Endothelial cell (in vitro differentiated cells): Measurements from ENCODE around the gene HSF2BP. TPM values are rescaled to one million over a fixed set of nuclear protein-coding genes. Genes with fewer than 3 reads are reported as not detected.

ENCODE experiments used
- DNase-seq: peaks from one replicate; pipeline ENCODE4 v3.0.0; 2021; ENCODE audit warnings: low spot score
- H3K27ac Mint-ChIP-seq: one replicate; pipeline ENCODE4 v1.8.0; 2021; ENCODE audit warnings: mixed read lengths, inconsistent platforms; ENCODE audit not compliant: unreplicated experiment
- H3K27me3 Mint-ChIP-seq: one replicate; pipeline ENCODE4 v1.8.0; 2021; ENCODE audit warnings: mild to moderate bottlenecking, moderate library complexity, mixed read lengths, inconsistent platforms; ENCODE audit not compliant: unreplicated experiment
- H3K36me3 Mint-ChIP-seq: one replicate; pipeline ENCODE4 v1.8.0; 2021; ENCODE audit warnings: mild to moderate bottlenecking, low read depth, mixed read lengths, inconsistent platforms; ENCODE audit not compliant: unreplicated experiment
- H3K4me1 Mint-ChIP-seq: one replicate; pipeline ENCODE4 v1.8.0; 2021; ENCODE audit warnings: mild to moderate bottlenecking, mixed read lengths, inconsistent platforms; ENCODE audit not compliant: unreplicated experiment
- H3K4me3 Mint-ChIP-seq: one replicate; pipeline ENCODE4 v1.8.0; 2021; ENCODE audit warnings: mild to moderate bottlenecking, mixed read lengths, inconsistent platforms; ENCODE audit not compliant: unreplicated experiment
- H3K9me3 Mint-ChIP-seq: one replicate; pipeline ENCODE4 v1.8.0; 2021; ENCODE audit warnings: mixed read lengths, inconsistent platforms; ENCODE audit not compliant: unreplicated experiment
- total RNA-seq: library from RNA; stranded (reverse); fragmentation: NEBNext Ultra II Directional; extraction: Animal tissue kit (Norgen Biotek cat#: 25700); gene quantifications from one replicate; pipeline ENCODE4 v1.2.1, GENCODE V29; 2021; ENCODE audit not compliant: unreplicated experiment
- TF ChIP-seq, protein P1 (sequence below): fragments of 200-600 bp; sonication (generic); IDR thresholded peaks from one replicate; pipeline ENCODE4 v1.5.0; 2021; ENCODE audit warnings: antibody characterized with exemption; ENCODE audit not compliant: unreplicated experiment

The HSF2BP gene
- total RNA-seq, 1 donor from 2014 or later, result 2.3 TPM

DNA sequence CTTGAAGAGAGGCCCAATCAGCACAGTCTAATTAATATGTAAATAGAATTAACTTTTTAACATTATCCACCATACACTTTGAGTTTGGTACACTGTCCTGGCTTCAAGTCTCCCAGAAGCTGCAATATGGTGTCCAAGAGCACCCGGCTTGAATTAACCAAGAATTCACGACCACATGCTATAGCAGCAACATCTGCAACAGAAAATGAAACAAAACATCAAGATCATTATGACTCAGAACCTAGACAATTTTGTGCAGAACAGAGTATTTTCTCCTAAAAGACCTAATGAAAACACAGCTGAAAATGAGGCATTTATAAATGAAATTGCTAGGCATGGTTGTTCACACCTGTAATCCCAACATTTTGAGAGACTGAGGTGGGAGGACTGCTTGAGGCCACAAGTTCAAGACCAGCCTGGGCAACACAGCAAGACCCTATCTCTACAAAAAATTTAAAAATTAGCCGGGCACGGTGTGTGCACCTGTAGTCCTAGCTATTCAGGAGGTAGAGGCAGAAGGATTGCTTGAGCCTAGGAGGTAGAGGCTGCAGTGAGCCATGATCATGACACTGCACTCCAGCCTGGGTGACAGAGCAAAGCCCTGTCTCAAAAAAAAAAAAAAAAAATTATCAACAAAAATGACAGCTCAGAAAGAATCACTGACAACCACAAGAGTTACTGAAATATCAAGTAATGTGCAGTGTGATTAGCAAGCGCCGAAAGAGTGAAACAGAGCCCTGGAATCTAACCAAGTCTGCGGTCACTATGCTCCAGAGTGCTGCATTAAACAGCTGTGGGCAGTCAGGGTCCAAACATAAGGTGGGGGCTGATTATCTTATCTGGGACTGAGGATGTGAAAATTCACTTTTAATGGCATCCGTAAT lies 45.3 kb downstream of the HSF2BP start:
- Mint-ChIP-seq H3K27ac (no peak overlapping the region), H3K36me3 (no peaks in the 10 kb centered on the region)

DNA sequence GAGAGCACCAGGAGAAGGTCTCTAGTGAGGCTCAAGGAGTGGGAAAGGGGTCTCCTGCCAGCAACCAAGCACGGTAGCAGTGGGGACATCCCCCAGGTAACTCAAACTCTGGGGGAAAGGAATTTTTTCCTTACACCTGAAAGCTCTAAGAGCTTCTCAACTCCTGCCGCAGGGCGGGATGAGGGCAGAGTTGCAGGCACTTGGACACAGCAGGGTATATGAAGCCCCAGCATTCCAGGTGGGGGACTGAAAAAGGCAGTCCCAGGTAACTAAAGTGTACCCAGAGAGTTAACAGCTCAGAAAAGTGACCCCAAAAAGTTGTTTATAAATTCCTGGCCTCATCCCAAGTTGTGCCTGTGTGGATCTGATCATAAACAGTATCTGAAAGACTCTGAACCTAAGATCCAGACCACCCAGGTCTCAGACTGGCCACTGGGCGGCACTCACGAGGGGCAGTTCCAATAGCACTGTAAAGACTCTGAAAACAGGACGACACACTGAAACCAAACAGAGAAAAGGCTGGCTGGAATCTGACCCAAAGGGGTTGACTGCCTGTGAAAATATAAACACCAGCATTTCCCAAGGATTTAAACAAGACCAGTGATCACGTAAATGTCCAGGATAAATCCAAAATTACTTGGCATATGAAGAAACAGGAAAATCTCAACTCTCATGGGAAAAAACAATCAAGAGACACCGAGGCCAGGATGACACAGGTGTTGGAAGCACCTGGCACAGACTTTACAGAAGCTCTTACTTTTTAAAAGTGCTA lies 47.5 kb downstream of the HSF2BP start:
- H3K9me3 Mint-ChIP-seq, result no peaks in the 10 kb centered on the region

More for the DNA sequence above, 45.3 kb downstream of the HSF2BP start:
- DNase-seq, result no peak
- H3K27me3 Mint-ChIP-seq, result peaks cover 1% of the 10 kb centered on the region
- TF ChIP-seq, protein P1, sequence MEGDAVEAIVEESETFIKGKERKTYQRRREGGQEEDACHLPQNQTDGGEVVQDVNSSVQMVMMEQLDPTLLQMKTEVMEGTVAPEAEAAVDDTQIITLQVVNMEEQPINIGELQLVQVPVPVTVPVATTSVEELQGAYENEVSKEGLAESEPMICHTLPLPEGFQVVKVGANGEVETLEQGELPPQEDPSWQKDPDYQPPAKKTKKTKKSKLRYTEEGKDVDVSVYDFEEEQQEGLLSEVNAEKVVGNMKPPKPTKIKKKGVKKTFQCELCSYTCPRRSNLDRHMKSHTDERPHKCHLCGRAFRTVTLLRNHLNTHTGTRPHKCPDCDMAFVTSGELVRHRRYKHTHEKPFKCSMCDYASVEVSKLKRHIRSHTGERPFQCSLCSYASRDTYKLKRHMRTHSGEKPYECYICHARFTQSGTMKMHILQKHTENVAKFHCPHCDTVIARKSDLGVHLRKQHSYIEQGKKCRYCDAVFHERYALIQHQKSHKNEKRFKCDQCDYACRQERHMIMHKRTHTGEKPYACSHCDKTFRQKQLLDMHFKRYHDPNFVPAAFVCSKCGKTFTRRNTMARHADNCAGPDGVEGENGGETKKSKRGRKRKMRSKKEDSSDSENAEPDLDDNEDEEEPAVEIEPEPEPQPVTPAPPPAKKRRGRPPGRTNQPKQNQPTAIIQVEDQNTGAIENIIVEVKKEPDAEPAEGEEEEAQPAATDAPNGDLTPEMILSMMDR, result no peak
- no peak overlapping the region for H3K4me3 Mint-ChIP-seq
- no peaks in the 10 kb centered on the region for H3K9me3 Mint-ChIP-seq
- no peaks in the 10 kb centered on the region for H3K4me1 Mint-ChIP-seq

GRCh38 chr21:43609501-43610340 lies 49.6 kb downstream of the HSF2BP start:
- no peak for DNase-seq
- no peak overlapping the region for H3K4me3 Mint-ChIP-seq
- H3K27me3 Mint-ChIP-seq, result peaks cover 3% of the 10 kb centered on the region
- no peak overlapping the region for H3K27ac Mint-ChIP-seq
- TF ChIP-seq, protein P1, result no peak
- no peaks in the 10 kb centered on the region for H3K4me1 Mint-ChIP-seq
- no peaks in the 10 kb centered on the region for H3K9me3 Mint-ChIP-seq
- H3K36me3 Mint-ChIP-seq, result no peaks in the 10 kb centered on the region

More for the DNA sequence above, 47.5 kb downstream of the HSF2BP start:
- peak; percentile 73 for DNase-seq
- TF ChIP-seq, protein P1, result no peak
- Mint-ChIP-seq H3K4me1 (no peaks in the 10 kb centered on the region), H3K27ac (no peak overlapping the region), H3K27me3 (peaks cover 3% of the 10 kb centered on the region), H3K36me3 (no peaks in the 10 kb centered on the region), H3K4me3 (no peak overlapping the region)

DNA sequence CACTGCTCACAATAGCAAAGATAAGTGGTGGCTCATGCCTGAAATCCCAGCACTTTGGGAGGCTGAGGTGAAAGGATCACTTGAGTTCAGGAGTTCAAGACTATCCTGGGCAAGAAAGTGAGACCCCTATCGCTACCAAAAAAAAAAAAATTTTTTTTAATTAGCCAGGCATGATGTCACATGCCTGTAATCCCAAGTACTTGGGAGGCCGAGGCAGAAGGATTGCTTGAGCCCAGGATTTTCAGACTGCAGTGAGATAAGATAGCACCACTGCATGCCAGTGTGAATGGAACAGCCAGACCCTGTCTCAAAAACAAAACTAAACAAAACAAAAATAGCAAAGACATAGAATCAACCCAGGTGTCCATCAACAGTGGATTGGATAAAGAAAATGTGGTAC lies 50.6 kb downstream of the HSF2BP start:
- Mint-ChIP-seq H3K27me3 (peaks cover 3% of the 10 kb centered on the region), H3K36me3 (no peaks in the 10 kb centered on the region), H3K4me3 (no peak overlapping the region), H3K4me1 (no peaks in the 10 kb centered on the region), H3K9me3 (no peaks in the 10 kb centered on the region), H3K27ac (no peak overlapping the region)
- DNase-seq, result no peak
- TF ChIP-seq, protein P1, result no peak
